ENCODE data around the gene IDI1.

DNA sequence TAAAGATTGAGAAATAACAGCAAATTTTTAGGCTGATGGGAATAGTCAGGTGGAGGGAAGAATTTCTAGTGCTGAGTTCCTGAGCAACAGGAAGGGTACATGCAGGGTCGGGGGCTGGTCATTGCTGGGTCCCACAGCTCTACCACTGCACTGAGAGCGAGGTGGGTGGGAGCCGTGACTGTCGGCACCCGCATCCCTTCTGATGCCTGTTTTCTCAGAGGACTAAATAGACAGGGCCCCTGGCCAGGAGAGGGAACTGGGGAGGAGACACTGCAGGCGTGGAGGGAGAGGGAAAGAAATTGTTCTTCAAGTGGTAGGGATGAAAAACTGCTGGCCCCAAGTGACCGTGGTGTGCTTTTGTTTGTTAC lies 53.4 kb downstream of the IDI1 start:
- TF ChIP-seq YY1 (IDR thresholded peaks at IDR 0.05; ENCODE audit: insufficient read depth, insufficient read length) (no peak), ZNF274 (IDR thresholded peaks at IDR 0.05; ENCODE audit: low read depth, low read length) (no peak), SUZ12 (IDR thresholded peaks at IDR 0.05; ENCODE audit: extremely low read depth, insufficient read depth, insufficient read length) (no peak)
